WERI-Rb-1 (cell line): ENCODE measurements around the gene CHMP1A.

Experiments used
- DNase-seq: peaks from one replicate; pipeline ENCODE4 v3.0.0-alpha.2; 2020
- H3K27ac ChIP-seq: fragments of 250-450 bp; sonication (Bioruptor Pico); 2 replicates; pipeline ENCODE4 v1.5.1; 2020; ENCODE audit warnings: mild to moderate bottlenecking, moderate library complexity
- H3K27me3 ChIP-seq: fragments of 250-450 bp; sonication (Bioruptor Pico); 2 replicates; pipeline ENCODE4 v1.5.1; 2021; ENCODE audit warnings: mild to moderate bottlenecking, low read depth, moderate library complexity; ENCODE audit not compliant: insufficient read depth, severe bottlenecking
- H3K36me3 ChIP-seq: fragments of 250-450 bp; sonication (Bioruptor Pico); 2 replicates; pipeline ENCODE4 v1.5.1; 2020; ENCODE audit warnings: mild to moderate bottlenecking, moderate library complexity
- H3K4me3 ChIP-seq: 2 replicates; pipeline ENCODE4 v1.5.1; 2011; ENCODE audit warnings: low read depth, mild to moderate bottlenecking, control low read depth, low read length
- H3K9me3 ChIP-seq: fragments of 250-450 bp; sonication (Bioruptor Pico); 2 replicates; pipeline ENCODE4 v1.5.1; 2021; ENCODE audit warnings: mild to moderate bottlenecking, moderate library complexity; ENCODE audit not compliant: severe bottlenecking
- CTCF ChIP-seq: IDR thresholded peaks from 2 replicates; pipeline ENCODE4 v1.5.1; 2011; ENCODE audit warnings: low read depth, mild to moderate bottlenecking, control low read depth, inconsistent platforms, low read length

CHMP1A gene

GRCh38 chr16:89602273-89602951 lies 55.1 kb downstream of the CHMP1A start:
- Histone ChIP-seq H3K36me3 (no peaks in the 10 kb centered on the region), H3K4me3 (no peak overlapping the region), H3K27ac (no peak overlapping the region), H3K27me3 (no peaks in the 10 kb centered on the region), H3K9me3 (no peaks in the 10 kb centered on the region)
- no peak for TF ChIP-seq CTCF
- peak; percentile 74 for DNase-seq

GRCh38 chr16:89601906-89602272 lies 55.6 kb downstream of the CHMP1A start:
- DNase-seq: peak; percentile 12
- TF ChIP-seq CTCF: no peak
- Histone ChIP-seq H3K4me3 (no peak overlapping the region), H3K27me3 (no peaks in the 10 kb centered on the region), H3K9me3 (no peaks in the 10 kb centered on the region), H3K36me3 (no peaks in the 10 kb centered on the region), H3K27ac (no peak overlapping the region)

- H3K4me3 ChIP-seq: no peak overlapping the region
- H3K27me3 ChIP-seq: no peaks in the 10 kb centered on the region
- DNase-seq: no peak
- TF ChIP-seq CTCF: no peak
- H3K9me3 ChIP-seq: no peaks in the 10 kb centered on the region
- no peaks in the 10 kb centered on the region for H3K36me3 ChIP-seq
- no peak overlapping the region for H3K27ac ChIP-seq
These were observed 56.6 kb downstream of the CHMP1A start for GRCh38 chr16:89600956-89601355.

- Histone ChIP-seq H3K27ac (peak overlapping the region; percentile 63), H3K27me3 (no peaks in the 10 kb centered on the region), H3K4me3 (no peak overlapping the region), H3K9me3 (no peaks in the 10 kb centered on the region), H3K36me3 (no peaks in the 10 kb centered on the region)
- DNase-seq: no peak
- no peak for TF ChIP-seq CTCF
These were observed 57.1 kb downstream of the CHMP1A start for GRCh38 chr16:89600427-89600826.

GRCh38 chr16:89599902-89600301 lies 57.6 kb downstream of the CHMP1A start:
- Histone ChIP-seq H3K27me3 (no peaks in the 10 kb centered on the region), H3K36me3 (no peaks in the 10 kb centered on the region), H3K9me3 (no peaks in the 10 kb centered on the region), H3K4me3 (no peak overlapping the region), H3K27ac (peak overlapping the region; percentile 63)
- DNase-seq: no peak
- TF ChIP-seq CTCF: no peak

GRCh38 chr16:89599451-89599858 lies 58.1 kb downstream of the CHMP1A start:
- Histone ChIP-seq H3K4me3 (no peak overlapping the region), H3K9me3 (no peaks in the 10 kb centered on the region), H3K27me3 (no peaks in the 10 kb centered on the region), H3K36me3 (no peaks in the 10 kb centered on the region), H3K27ac (peak overlapping the region; percentile 63)
- DNase-seq: peak; percentile 90
- TF ChIP-seq CTCF: peak; percentile 66
